Pancreas (tissue), 10 donors: ENCODE data around the gene SLC8A1. TPM values are rescaled to one million over a fixed set of nuclear protein-coding genes. Genes with fewer than 3 reads are reported as not detected.

ENCODE experiments used
- ATAC-seq, 4 donors: fragments of 200-7000 bp; cut with Tn5 transposase; one replicate each; pipeline versions ENCODE4 v1.8.0 to v1.9.1; 2020; ENCODE audit warnings: mild to moderate bottlenecking in 4 of 4, moderate library complexity in 4 of 4
- DNase-seq, 6 donors: peaks; one replicate each; pipeline ENCODE4 v3.0.0-alpha.2; 2020
- FAIRE-seq: peaks from 2 replicates; lab custom pipeline; 2012; peaks lifted over from hg19 to GRCh38; lab: Jason Lieb, UNC
- H3K27ac ChIP-seq, 4 donors: fragments of 200-600 bp; sonication (generic); 1 replicate in 3 of 4; 2 replicates in 1 of 4; pipeline versions ENCODE4 v1.5.0 to v1.8.0; 2020
- H3K27me3 ChIP-seq, 4 donors: fragments of 200-600 bp; one replicate each; pipeline ENCODE4 v1.8.0; 2021
- H3K36me3 ChIP-seq, 3 donors: fragments of 200-600 bp; sonication (generic) in 1 of 3; one replicate each; pipeline versions ENCODE4 v1.5.0 to v1.8.0; 2020 to 2021
- H3K4me1 ChIP-seq, 3 donors: fragments of 200-600 bp; one replicate each; pipeline ENCODE4 v1.8.0; 2021
- H3K4me3 ChIP-seq, 4 donors: fragments of 200-600 bp; sonication (generic) in 2 of 4; one replicate each; pipeline versions ENCODE4 v1.5.0 to v1.8.0; 2020 to 2021
- H3K9me3 ChIP-seq, 4 donors: fragments of 200-600 bp; one replicate each; pipeline ENCODE4 v1.8.0; 2021
- CTCF ChIP-seq, 4 donors: fragments of 200-600 bp; sonication (generic) in 3 of 4; IDR thresholded peaks; one replicate each; pipeline versions ENCODE4 v1.5.0 to v1.8.0; 2021; ENCODE audit warnings: antibody characterized with exemption in 4 of 4
- WGBS, 2 donors: extraction: QIAGEN DNeasy Blood & Tissue Kit; methylation state at CpG; one replicate each; pipeline ENCODE4 v1.1.7; 2013; 5-methylcytosine and 5-hydroxymethylcytosine counted together
- intact Hi-C, 3 donors: fragments of 100-400 bp; cut with DNase I; formaldehyde crosslinking; loops; one replicate each; pipeline versions ENCODE4 v1.11.1 to v1.14.2; 2022
- polyA plus RNA-seq, 2 donors: library from polyadenylated mRNA; stranded (reverse); fragments of 200-250 nt; gene quantifications; one replicate each; pipeline ENCODE4 v1.2.3, GENCODE V29; 2013
- total RNA-seq, 6 donors: library from RNA; stranded (reverse); fragmentation: NEBNext Ultra II Directional in 4 of 6; extraction: Animal tissue kit (Norgen Biotek cat#: 25700) in 4 of 6; gene quantifications; one replicate each; pipeline versions ENCODE4 v1.2.1 to v1.2.4, GENCODE V29; 2021 to 2023
- donor health status: healthy with polysubstance abuse.
- donor health status: DM: no; HTN: no; CAD: no; lungs with moderate emphysema.
- donor health status: DM: no; HTN: no; CAD: no.
- donor health status: control.
- donor health status: control.
- donor health status: Bipolar disorder and iron deficiency.
- donor health status: DM: yes; HTN: yes; CAD: no.
- donor health status: DM: no; HTN: no; CAD: no.
- donor health status: DM: no; HTN: no; CAD: no.
- donor health status: DM: yes; HTN: yes; CAD: no.

The SLC8A1 gene
- total and polyA plus RNA-seq, 8 donors = 0.19 to 12.4 (median 2.3) TPM

- WGBS, 2 donors = 79 to 83% methylated on average over 4 of the region's 4 CpGs
- ATAC-seq = no peak
- no peak for TF ChIP-seq CTCF (IDR thresholded peaks at IDR 0.05)
- no peak for FAIRE-seq
- intact Hi-C loops = no loop called here
- H3K27me3 ChIP-seq = no peaks in the 10 kb centered on the region
- H3K9me3 ChIP-seq = no peaks in the 10 kb centered on the region
- no peak overlapping the region for H3K27ac ChIP-seq
- H3K4me3 ChIP-seq = no peak overlapping the region
- H3K4me1 ChIP-seq = no peaks in the 10 kb centered on the region
- DNase-seq = no peak
- no peaks in the 10 kb centered on the region for H3K36me3 ChIP-seq
Measured at GRCh38 chr2:40109381-40109780, 342.5 kb downstream of the SLC8A1 start.

- ATAC-seq (no peak), DNase-seq (no peak), FAIRE-seq (no peak)
- intact Hi-C loops = no loop called here
- H3K9me3 ChIP-seq = no peaks in the 10 kb centered on the region
- no peaks in the 10 kb centered on the region for H3K36me3 ChIP-seq
- H3K27ac ChIP-seq = no peak overlapping the region
- no peak for TF ChIP-seq CTCF (IDR thresholded peaks at IDR 0.05)
- 62 to 66% methylated on average over 4 of the region's 4 CpGs for WGBS, 2 donors
- H3K4me3 ChIP-seq = no peak overlapping the region
- no peaks in the 10 kb centered on the region for H3K27me3 ChIP-seq
- H3K4me1 ChIP-seq = no peaks in the 10 kb centered on the region
Measured at GRCh38 chr2:40108851-40109250, 343.0 kb downstream of the SLC8A1 start.

- no peak for ATAC-seq
- Histone ChIP-seq H3K9me3 (no peaks in the 10 kb centered on the region), H3K4me3 (no peak overlapping the region), H3K27me3 (no peaks in the 10 kb centered on the region), H3K36me3 (no peaks in the 10 kb centered on the region), H3K27ac (no peak overlapping the region), H3K4me1 (no peaks in the 10 kb centered on the region)
- no peak for TF ChIP-seq CTCF (IDR thresholded peaks at IDR 0.05)
- WGBS, 2 donors = 57 to 70% methylated on average over 2 of the region's 2 CpGs
- no peak for FAIRE-seq
- DNase-seq = no peak
- intact Hi-C loops = no loop called here
Measured at GRCh38 chr2:40106061-40106460, 345.8 kb downstream of the SLC8A1 start.

- no peak for DNase-seq
- 68 to 74% methylated on average over 5 of the region's 5 CpGs for WGBS, 2 donors
- Histone ChIP-seq H3K27me3 (no peaks in the 10 kb centered on the region), H3K4me3 (no peak overlapping the region), H3K9me3 (no peaks in the 10 kb centered on the region), H3K36me3 (no peaks in the 10 kb centered on the region), H3K4me1 (no peaks in the 10 kb centered on the region), H3K27ac (no peak overlapping the region)
- intact Hi-C loops = no loop called here
- no peak for ATAC-seq
- no peak for FAIRE-seq
- no peak for TF ChIP-seq CTCF (IDR thresholded peaks at IDR 0.05)
Measured at GRCh38 chr2:40105593-40105992, 346.3 kb downstream of the SLC8A1 start.

- 46 to 64% methylated on average over 2 of the region's 2 CpGs for WGBS, 2 donors
- no peak for TF ChIP-seq CTCF (IDR thresholded peaks at IDR 0.05)
- DNase-seq (no peak), FAIRE-seq (no peak), ATAC-seq (no peak)
- H3K4me3 ChIP-seq = no peak overlapping the region
- intact Hi-C loops = no loop called here
- no peak overlapping the region for H3K27ac ChIP-seq
- H3K27me3 ChIP-seq = no peaks in the 10 kb centered on the region
- no peaks in the 10 kb centered on the region for H3K36me3 ChIP-seq
- no peaks in the 10 kb centered on the region for H3K9me3 ChIP-seq
- no peaks in the 10 kb centered on the region for H3K4me1 ChIP-seq
Measured at GRCh38 chr2:40103590-40103989, 348.3 kb downstream of the SLC8A1 start.
